Measurements from ENCODE around the gene ACSF2. TPM values are rescaled to one million over a fixed set of nuclear protein-coding genes. Genes with fewer than 3 reads are reported as not detected.

ACSF2 gene
- polyA plus RNA-seq, 1 of the 3 experiments (the other 2 are of a cell fraction), result 46.6 TPM

GRCh38 chr17:50397111-50397918 lies 28.7 kb upstream of the ACSF2 start, which contains the start of gene LRRC59 (continued):
- TF ChIP-seq CTCF (IDR thresholded peaks at IDR 0.05), result peak; percentile 95
- TF ChIP-seq MAX (IDR thresholded peaks at IDR 0.05; ENCODE audit: low read depth), result peak; percentile 94
- TF ChIP-seq, protein P1, sequence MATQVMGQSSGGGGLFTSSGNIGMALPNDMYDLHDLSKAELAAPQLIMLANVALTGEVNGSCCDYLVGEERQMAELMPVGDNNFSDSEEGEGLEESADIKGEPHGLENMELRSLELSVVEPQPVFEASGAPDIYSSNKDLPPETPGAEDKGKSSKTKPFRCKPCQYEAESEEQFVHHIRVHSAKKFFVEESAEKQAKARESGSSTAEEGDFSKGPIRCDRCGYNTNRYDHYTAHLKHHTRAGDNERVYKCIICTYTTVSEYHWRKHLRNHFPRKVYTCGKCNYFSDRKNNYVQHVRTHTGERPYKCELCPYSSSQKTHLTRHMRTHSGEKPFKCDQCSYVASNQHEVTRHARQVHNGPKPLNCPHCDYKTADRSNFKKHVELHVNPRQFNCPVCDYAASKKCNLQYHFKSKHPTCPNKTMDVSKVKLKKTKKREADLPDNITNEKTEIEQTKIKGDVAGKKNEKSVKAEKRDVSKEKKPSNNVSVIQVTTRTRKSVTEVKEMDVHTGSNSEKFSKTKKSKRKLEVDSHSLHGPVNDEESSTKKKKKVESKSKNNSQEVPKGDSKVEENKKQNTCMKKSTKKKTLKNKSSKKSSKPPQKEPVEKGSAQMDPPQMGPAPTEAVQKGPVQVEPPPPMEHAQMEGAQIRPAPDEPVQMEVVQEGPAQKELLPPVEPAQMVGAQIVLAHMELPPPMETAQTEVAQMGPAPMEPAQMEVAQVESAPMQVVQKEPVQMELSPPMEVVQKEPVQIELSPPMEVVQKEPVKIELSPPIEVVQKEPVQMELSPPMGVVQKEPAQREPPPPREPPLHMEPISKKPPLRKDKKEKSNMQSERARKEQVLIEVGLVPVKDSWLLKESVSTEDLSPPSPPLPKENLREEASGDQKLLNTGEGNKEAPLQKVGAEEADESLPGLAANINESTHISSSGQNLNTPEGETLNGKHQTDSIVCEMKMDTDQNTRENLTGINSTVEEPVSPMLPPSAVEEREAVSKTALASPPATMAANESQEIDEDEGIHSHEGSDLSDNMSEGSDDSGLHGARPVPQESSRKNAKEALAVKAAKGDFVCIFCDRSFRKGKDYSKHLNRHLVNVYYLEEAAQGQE (IDR thresholded peaks at IDR 0.05; ENCODE audit: low read depth, low read length), result peak; percentile 60
- no peak for TF ChIP-seq RFX5 (IDR thresholded peaks at IDR 0.05; ENCODE audit: low read length)
- peak; percentile 89; the same call in 1 of the 2 replicates for TF ChIP-seq FOXJ3 (CRISPR knock-in tag; IDR thresholded peaks at IDR 0.05)
- TF ChIP-seq PBX3 (IDR thresholded peaks at IDR 0.05), result no peak; the same call in 1 of the 2 replicates
- peak; percentile 58; the same call in 1 of the 2 replicates for TF ChIP-seq FOSL2 (IDR thresholded peaks at IDR 0.05; ENCODE audit: borderline replicate concordance, low read depth)
- TF ChIP-seq MEF2A (IDR thresholded peaks at IDR 0.05; ENCODE audit: borderline replicate concordance, low read depth), result no peak
- no peak; the same call in 1 of the 2 replicates for TF ChIP-seq YY1 (IDR thresholded peaks at IDR 0.05; ENCODE audit: low read depth)
- no peak; the same call in 1 of the 2 replicates for TF ChIP-seq GATA2 (CRISPR knock-in tag; IDR thresholded peaks at IDR 0.05)
- TF ChIP-seq NFIC (IDR thresholded peaks at IDR 0.05; ENCODE audit: borderline replicate concordance), result no peak
- TF ChIP-seq EP300 (IDR thresholded peaks at IDR 0.05; ENCODE audit: borderline replicate concordance in 1 of 2, low read depth in 1 of 2, low read length in 1 of 2), result no peak
- TF ChIP-seq, protein P2, sequence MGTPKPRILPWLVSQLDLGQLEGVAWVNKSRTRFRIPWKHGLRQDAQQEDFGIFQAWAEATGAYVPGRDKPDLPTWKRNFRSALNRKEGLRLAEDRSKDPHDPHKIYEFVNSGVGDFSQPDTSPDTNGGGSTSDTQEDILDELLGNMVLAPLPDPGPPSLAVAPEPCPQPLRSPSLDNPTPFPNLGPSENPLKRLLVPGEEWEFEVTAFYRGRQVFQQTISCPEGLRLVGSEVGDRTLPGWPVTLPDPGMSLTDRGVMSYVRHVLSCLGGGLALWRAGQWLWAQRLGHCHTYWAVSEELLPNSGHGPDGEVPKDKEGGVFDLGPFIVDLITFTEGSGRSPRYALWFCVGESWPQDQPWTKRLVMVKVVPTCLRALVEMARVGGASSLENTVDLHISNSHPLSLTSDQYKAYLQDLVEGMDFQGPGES (IDR thresholded peaks at IDR 0.05; ENCODE audit: low read depth, low read length), result no peak
- TF ChIP-seq ZBTB33 (IDR thresholded peaks at IDR 0.05; ENCODE audit: borderline replicate concordance, low read depth), result peak; percentile 30; the same call in 1 of the 2 replicates
- TF ChIP-seq SMC3 (IDR thresholded peaks at IDR 0.05; ENCODE audit: low read depth, low read length), result peak; percentile 46
- TF ChIP-seq NRF1 (IDR thresholded peaks at IDR 0.05; ENCODE audit: low read depth, low read length), result no peak
- TF ChIP-seq SIN3A (IDR thresholded peaks at IDR 0.05; ENCODE audit: borderline replicate concordance, low read depth, low read length), result peak; percentile 100
- TF ChIP-seq MXI1 (IDR thresholded peaks at IDR 0.05; ENCODE audit: low read depth, low read length), result peak; percentile 81
- peak; percentile 94 for TF ChIP-seq TAF1 (IDR thresholded peaks at IDR 0.05; ENCODE audit: borderline replicate concordance, low read depth, low read length)

Measured in SK-N-SH (cell line).